GM18909 (cell line): ENCODE results near the gene WASHC1.
"Not testable (repeated sequence)": the region's sequence is repeated elsewhere in the genome, so short reads cannot be mapped to it uniquely, and the experiment has no call there.

Source experiments
- ATAC-seq: cut with Tn5 transposase; IDR thresholded peaks from one replicate; pipeline ENCODE4 v1.9.1; 2021; ENCODE audit warnings: mild to moderate bottlenecking; ENCODE audit not compliant: unreplicated experiment, poor library complexity

Gene WASHC1

GRCh38 chr9:29356-29755 is at the start of gene WASHC1:
Gene WASHC1, minus strand, starts transcription at chr9:29456. Its CDS starts 4,457 bp downstream, at chr9:24999.
- not testable (repeated sequence) for ATAC-seq

- ATAC-seq = not testable (repeated sequence)
Measured at GRCh38 chr9:78333-78732, 49.1 kb upstream of the WASHC1 start.

DNA sequence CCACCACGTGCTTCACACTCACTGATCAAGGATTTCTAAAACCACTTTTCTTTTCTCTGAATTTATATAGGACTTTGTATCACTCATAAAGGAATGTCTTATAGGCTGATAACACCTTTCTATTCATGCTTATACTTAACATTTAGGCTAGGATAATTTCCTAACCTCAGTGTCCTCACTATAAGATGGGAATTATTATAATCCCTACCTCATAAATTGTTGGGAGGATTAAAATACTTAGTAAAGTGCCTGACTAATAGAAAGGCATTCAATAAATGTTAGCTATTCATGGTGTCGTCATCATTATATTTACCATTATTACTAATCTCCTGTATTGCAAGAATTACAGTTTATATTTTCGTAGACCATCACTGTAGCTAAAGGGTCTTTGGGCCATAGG is 47.1 kb upstream of the WASHC1 start:
- ATAC-seq = not testable (repeated sequence)

DNA sequence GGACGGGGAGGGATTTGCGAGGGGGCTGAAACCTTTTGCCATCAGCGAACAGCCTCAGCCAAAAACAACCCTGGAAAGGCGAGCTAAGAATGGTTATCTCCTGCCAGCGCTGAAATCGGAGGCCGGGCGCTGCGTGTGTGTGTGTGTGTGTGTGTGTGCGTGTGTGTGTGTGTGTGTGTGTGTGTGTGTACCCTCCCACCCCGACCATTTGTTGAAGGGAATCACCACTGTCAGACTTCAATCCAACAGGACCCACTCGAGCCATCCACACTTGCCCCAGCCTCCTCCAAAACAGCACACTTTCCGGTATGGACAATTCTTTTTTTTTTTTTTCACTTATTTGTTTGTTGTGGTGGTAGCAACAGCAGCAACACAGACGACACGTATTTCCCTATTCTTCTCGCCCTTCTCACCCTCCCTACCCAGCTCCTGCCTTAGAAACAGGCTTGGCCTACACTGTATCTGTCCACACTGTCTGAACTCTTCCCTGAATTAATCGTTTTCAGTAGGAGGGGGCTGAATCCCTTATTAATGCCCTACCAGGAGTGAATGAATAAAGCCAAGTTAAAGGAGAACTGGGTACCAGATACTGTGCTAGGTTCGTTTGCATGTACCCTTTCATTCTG is 44.8 kb upstream of the WASHC1 start:
- not testable (repeated sequence) for ATAC-seq

- ATAC-seq = not testable (repeated sequence)
Measured at GRCh38 chr9:73076-73899, 44.0 kb upstream of the WASHC1 start.

DNA sequence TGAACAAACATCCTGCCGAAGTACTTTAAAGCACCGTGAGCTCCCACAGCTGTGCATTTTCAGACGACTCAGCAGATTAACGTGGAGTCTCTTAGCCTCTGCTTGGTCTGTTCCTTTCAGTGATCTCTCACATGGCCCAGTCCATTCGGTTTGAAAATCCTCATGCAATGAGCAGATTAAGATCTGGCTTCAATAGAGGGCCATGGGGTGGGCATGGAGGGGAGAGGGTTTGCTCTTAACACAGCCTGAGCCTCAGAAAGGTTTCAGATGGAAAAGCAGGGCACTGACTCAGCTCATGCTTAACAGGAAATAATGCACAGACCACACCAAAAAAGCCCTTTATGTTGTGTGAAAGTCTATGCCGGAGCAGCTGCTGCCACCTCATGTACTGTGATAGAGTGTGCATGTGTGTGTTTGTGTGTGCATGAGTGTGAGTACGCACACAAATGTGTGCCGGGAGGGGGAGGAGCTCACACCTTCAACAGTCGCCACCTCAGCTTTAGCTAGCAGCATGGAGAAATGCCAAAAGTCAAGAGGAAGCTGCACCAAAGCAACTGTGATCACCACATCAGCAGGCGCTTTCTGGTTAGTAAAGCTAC is 33.9 kb upstream of the WASHC1 start:
- peak; percentile 90 for ATAC-seq

- ATAC-seq = peak; percentile 93
Measured at GRCh38 chr9:52678-53077, 23.4 kb upstream of the WASHC1 start.

- ATAC-seq = not testable (repeated sequence)
Measured at GRCh38 chr9:48190-48842, 19.1 kb upstream of the WASHC1 start.

GRCh38 chr9:46639-47271 is 17.5 kb upstream of the WASHC1 start:
- ATAC-seq = not testable (repeated sequence)

DNA sequence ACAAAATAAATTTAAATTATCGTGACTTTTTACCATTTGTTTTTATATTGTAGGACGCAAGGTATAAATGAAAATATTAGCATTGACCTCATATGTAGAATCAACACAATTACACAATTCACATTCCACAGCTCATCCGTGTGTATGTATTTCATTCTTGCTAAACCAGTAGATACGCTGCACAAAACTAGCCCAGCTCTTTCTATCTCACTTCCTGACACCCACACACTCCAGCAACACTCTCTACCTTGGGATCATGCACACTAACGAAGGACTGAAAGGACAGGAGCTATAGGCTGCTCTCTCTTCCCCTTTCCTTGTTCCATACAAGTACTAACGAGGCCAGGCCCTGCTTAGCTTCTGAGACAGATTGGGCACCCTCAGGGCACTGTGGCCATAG is 16.9 kb upstream of the WASHC1 start:
- ATAC-seq = not testable (repeated sequence)

DNA sequence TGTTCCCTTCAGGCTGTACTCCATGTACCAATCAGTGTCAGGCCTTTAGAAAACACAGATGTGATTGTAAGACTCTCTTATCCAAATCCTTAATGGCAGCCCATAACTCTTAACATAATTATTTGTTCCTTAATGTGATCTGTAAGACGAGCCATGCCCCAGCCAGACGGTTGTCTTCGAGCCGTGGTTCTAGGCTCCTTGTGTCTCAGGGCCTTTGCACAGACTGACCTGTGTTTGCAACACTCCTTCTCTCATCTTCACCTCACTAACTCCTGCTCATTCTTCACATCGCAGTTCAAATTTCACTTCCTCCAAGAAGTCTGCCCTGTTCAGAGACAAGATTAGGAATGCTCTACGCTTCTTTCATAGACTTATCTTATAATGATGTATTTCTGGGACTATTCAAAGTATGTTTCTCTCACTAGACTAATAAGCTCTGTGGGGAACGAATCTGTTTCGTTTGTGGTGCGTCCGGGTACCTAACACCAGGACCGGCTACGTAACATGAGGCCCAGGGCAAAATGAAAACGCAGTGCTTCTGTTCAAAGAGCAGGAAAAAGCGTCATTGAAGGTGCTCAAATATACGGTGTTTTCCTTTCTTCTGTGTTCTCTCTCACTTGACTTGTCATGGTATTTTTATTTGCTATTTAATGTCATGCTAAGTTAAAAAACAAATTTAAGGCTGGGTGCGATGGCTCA is 16.1 kb upstream of the WASHC1 start:
- ATAC-seq = not testable (repeated sequence)

GRCh38 chr9:44416-44815 is 15.2 kb upstream of the WASHC1 start:
- ATAC-seq = not testable (repeated sequence)

DNA sequence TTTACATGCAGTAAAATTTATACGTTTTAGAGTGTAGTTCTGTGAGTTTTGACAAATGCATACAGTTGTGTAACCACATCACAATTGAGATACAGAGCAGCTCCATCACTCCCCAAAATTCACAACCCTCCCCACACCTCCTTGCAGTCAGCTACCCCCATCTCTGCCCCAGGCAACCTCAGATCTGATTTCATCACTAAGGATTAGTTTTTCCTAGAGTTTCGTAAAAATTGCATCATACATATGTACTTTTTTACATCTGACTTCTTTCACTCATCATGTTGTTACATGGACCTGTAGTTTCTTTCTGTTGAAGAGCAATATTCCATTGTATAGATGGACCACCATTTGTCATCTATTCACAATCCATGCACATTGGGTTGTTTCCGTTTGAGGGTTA is 14.4 kb upstream of the WASHC1 start:
- ATAC-seq = not testable (repeated sequence)

GRCh38 chr9:43116-43515 is 13.9 kb upstream of the WASHC1 start:
- not testable (repeated sequence) for ATAC-seq

DNA sequence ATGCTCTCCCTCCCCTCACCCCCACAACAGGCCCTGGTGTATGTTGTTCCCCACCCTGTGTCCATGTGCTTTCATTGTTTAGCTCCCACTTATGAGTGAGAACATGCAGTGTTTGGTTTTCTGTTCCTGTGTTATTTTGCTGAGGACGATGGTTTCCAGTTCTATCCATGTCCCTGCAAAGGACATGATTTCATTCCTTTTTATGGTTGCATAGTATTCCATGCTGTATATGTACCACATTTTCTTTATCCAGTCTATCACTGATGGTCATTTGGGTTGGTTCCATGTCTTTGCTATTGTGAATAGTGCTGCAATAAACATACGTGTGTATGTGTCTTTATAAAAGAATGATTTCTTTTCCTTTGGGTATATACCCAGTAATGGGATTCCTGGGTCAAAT is 12.6 kb upstream of the WASHC1 start:
- not testable (repeated sequence) for ATAC-seq

GRCh38 chr9:41261-41676 is 12.0 kb upstream of the WASHC1 start:
- not testable (repeated sequence) for ATAC-seq

DNA sequence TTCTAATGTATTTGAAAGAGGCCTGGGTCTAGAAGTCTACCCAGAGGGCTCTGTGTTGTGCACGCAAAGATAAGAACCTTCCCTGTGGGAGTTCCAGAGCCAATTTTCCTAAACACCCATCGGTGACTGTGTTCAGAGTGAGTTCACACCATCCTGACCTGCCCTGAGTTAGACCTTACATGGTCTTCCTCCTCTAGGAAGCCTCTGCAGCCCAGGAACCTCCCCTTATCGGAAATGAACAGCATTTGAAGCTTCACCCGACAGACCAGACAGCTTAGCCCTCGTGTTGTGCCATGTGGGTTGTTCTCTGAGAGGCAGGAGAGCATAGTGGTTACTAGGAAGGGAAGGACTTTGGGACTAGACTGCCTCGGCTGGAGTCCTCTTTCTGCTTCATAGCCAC is 3.1 kb upstream of the WASHC1 start:
- ATAC-seq = not testable (repeated sequence)

DNA sequence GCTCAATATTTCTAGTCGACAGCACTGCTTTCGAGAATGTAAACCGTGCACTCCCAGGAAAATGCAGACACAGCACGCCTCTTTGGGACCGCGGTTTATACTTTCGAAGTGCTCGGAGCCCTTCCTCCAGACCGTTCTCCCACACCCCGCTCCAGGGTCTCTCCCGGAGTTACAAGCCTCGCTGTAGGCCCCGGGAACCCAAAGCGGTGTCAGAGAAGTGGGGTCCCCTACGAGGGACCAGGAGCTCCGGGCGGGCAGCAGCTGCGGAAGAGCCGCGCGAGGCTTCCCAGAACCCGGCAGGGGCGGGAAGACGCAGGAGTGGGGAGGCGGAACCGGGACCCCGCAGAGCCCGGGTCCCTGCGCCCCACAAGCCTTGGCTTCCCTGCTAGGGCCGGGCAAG is 481 bp downstream of the WASHC1 start:
- ATAC-seq = not testable (repeated sequence)

DNA sequence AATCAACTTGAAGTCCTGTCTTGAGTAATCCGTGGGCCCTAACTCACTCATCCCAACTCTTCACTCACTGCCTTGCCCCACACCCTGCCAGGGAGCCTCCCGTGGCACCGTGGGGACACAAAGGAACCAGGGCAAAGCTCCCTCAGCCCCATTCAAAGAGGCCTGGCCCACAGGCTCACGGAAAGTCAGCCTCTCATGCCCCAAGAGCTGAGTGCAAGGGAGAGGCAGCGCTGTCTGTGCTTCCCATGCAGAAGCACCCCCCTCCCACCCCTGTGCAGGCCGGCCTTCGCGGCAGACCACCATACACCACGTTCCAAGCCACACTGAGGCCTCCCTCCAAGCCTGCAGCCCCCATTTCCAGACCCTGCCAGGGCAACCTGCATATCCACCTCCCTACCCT is 7.6 kb downstream of the WASHC1 start:
- ATAC-seq = not testable (repeated sequence)

GRCh38 chr9:16875-17274 is 12.4 kb downstream of the WASHC1 start:
- ATAC-seq = not testable (repeated sequence)
